Epithelial cell of esophagus (primary cell): Measurements from ENCODE around the gene TNC.

Experiments used
- DNase-seq: peaks from one replicate; pipeline ENCODE4 v3.0.0; 2010; ENCODE audit warnings: low read depth
- H3K4me3 ChIP-seq: 2 replicates; pipeline ENCODE4 v1.5.1; 2011; ENCODE audit warnings: mild to moderate bottlenecking, low read length, control low read depth
- CTCF ChIP-seq: IDR thresholded peaks from 2 replicates; pipeline ENCODE4 v1.5.1; 2011; ENCODE audit warnings: low read depth, mild to moderate bottlenecking, low read length, control low read depth, inconsistent platforms; ENCODE audit not compliant: insufficient read depth; ENCODE audit errors: missing control alignments

The TNC gene

GRCh38 chr9:115106642-115107041, 11.3 kb downstream of the TNC start:
- H3K4me3 ChIP-seq, result no peak overlapping the region
- no peak for TF ChIP-seq CTCF
- peak; percentile 54 for DNase-seq

GRCh38 chr9:115106001-115106400, 12.0 kb downstream of the TNC start:
- no peak for TF ChIP-seq CTCF
- DNase-seq, result peak; percentile 82
- H3K4me3 ChIP-seq, result no peak overlapping the region

- peak; percentile 48 for DNase-seq
- no peak overlapping the region for H3K4me3 ChIP-seq
- TF ChIP-seq CTCF, result no peak
These were observed 13.0 kb downstream of the TNC start for GRCh38 chr9:115104908-115105307.

GRCh38 chr9:115103746-115104477, 14.0 kb downstream of the TNC start:
- H3K4me3 ChIP-seq, result no peak overlapping the region
- no peak for TF ChIP-seq CTCF
- no peak for DNase-seq

- no peak for TF ChIP-seq CTCF
- DNase-seq, result no peak
- no peak overlapping the region for H3K4me3 ChIP-seq
These were observed 18.1 kb downstream of the TNC start for GRCh38 chr9:115099901-115100300.

GRCh38 chr9:115098226-115098965, 19.6 kb downstream of the TNC start:
- H3K4me3 ChIP-seq, result no peak overlapping the region
- DNase-seq, result no peak
- no peak for TF ChIP-seq CTCF
